ENCODE results near the gene TNFRSF11A. TPM values are rescaled to one million over a fixed set of nuclear protein-coding genes. Genes with fewer than 3 reads are reported as not detected.

The TNFRSF11A gene
- total RNA-seq, 1 experiment from 2014 or later, result 0.62 TPM

DNA sequence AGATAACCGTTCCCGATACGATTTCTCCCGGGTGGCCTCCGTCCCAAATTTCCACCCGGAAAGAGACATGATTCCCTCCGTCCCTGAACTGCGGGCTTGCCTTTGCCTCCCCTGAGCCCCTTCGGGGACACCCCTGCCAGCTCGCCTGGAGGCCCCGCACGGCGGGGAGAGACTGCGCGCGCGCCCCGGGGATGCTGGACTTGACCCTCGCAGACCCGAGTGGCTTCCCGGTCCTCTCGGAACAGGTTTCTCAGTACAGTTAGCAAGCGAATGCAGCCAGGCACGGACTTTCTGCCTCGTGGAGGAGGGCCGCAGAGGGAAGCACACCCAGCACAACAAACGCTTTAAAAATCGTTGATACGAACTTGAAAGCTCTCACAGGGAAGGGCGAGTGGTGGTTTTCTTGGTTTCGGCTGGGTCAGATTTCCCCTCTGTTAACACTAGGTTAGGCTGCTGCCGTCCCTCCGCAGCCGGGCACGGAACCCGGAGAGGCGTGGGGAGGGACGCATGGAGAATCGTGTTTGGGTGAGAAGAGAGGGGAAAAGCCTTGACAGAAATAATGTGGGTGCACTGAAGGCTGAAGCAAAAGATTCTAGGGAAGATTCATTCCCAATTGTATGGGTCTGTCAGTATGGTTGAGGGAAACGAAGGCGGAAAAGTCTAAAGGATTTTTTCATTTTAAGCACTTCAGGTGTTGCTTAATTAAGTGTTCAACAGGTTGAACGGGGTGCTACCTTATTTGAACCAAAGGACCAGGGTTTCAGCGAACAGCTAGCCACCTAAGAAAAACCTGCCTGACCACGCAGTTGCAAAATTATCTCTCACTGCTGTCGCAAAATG lies 916 bp downstream of the TNFRSF11A start:
- DNase-seq (ENCODE audit: low spot score), result no peak

DNA sequence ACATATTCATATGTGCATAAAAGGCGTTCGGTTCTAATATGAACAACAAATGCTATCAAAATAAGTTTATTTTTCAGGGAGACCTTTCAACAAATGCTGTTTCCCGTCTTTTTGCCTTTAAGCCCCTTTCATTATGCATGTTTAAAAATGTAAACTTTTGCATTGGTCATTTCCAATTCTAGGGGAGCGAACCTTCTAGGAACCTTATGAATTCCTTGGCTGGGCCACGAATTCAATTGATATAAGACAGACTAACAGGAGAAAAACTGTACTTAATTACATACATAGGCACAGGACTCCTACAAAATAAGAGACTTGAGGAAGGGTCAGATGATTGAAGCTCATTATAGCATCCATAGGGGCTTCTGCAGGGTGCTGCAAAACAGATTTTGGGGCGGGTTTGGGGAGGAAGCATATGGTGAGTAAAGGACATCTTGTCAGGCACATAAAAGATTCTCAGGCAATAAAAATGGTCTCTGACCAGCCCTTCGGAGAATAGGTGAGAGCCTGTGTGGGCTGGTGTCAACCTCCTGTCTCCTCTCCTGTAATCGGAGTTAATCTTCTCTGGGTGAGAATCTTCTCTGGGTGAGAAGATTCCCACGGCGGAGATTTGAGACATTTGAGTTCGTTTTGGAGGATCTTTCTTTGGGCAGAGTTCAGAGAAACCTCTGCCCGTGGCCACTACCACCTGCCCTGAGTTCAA lies 1.7 kb downstream of the TNFRSF11A start:
- no peak for DNase-seq (ENCODE audit: low spot score)

DNA sequence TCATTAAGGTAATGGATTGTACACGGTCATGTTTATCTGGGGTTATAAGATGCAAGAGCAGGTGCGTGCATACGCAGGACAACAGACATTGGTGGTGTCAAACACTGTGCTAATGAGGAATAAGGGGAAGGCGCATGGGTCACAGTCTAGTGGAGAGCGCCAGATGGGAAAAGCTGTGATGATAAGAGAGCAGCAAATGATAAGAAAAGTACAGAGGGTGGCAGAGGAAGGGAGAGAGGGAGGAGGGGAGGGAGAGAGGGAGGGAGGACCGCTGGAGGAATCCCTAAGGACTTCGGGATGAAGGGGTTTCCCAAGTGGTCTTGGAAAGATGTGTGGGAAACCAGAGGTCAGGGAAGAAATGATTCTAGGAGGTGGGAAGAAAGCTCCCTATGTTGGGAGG lies 2.9 kb downstream of the TNFRSF11A start:
- no peak for DNase-seq (ENCODE audit: low spot score)

DNA sequence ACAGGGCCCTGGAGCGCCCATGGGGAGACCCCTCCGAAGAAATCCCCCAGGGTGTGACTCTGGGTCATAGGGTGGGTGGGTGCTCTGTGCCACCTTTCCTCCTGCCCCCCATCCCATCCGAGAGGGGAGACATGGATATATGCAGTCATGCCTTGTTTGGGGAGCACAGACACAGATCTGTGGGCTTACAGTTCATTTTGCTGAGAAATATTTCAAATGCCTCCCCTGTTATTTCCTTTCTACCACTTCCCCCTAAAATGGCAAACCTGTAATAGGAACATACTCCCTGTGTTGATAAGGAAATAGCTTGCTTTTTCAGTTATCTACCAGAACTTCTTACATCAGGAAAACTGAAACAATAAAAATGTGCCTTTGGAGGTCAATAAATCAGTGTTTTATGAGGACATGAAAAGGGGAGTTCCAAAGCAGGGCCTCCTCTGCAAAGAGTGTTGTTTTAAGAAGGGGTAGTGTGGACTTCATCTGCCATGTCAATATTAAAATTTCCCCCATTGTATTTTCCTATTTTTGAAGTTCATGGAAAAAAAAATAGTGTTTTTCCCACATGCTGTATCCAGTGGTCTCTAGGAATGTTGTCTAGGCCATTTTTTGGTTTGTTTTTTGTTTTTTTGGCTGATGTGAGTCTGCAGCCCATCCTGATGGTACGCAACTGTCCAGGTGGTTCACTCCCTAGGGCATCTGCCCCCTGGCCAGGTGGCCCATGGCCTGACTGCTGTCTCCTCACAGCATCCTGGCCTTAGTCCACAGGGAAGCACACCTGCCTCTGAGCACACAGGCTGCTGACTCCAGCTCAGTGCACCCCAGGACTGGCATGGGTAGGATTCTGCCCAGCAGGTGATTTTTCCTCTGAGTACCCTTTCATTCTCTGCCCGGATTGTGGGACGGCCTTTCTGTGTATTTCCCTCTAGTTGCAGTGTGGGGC lies 3.7 kb downstream of the TNFRSF11A start:
- DNase-seq (ENCODE audit: low spot score), result no peak

DNA sequence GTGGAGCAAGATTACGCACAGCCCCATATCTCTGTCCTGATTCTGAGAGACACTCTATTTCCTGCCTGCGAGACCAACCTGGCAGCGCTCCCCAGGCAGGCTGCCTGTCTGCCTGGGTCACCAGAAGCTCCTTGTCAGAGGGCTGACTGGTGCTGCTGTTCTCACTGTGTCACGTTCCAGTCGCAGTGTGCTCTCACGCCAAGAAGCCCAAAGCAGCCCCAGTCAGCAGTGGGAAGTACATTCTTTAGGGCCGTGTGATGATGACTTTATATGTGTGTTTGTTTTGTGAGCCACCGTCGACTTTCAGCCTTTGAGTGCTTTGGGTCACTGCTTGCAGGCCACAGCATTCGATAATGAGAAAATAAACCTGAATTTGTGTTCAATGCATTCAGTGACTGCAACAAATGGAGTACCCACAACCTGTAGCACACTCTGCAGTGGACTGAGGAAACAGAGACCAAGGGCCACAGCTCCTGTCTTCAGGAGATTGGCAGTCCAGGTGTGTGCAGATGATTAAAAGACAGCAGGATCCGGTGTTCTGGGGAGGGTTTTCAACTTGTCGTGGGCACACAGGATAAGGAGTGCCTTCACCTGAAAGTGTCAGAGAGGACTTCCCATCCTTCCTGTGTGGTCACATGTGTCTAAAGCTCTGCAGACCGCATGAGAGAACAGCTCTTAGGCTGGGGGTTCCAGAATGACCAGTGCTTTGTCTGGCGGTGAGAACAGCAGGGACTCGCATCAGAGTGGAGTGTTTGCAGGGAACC lies 4.8 kb downstream of the TNFRSF11A start:
- DNase-seq (ENCODE audit: low spot score), result peak; percentile 53

DNA sequence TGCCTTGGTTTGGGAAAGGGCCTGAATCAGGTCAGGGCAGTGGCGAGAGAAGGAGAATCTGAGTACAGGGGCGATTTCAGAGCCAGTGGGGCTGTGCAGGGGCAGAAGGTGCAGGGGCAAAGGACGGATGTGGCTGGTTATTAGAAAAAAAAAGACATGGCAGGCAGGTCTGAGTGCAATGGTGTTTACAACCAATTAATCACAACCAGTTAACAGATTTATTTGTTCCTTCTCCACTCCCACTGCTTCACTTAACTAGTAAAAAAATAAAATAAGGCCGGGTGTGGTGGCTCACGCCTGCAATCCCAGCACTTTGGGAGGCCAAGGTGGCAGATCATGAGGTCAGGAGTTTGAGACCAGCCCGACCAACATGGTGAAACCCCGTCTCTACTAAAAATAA lies 5.5 kb downstream of the TNFRSF11A start:
- no peak for DNase-seq (ENCODE audit: low spot score)

DNA sequence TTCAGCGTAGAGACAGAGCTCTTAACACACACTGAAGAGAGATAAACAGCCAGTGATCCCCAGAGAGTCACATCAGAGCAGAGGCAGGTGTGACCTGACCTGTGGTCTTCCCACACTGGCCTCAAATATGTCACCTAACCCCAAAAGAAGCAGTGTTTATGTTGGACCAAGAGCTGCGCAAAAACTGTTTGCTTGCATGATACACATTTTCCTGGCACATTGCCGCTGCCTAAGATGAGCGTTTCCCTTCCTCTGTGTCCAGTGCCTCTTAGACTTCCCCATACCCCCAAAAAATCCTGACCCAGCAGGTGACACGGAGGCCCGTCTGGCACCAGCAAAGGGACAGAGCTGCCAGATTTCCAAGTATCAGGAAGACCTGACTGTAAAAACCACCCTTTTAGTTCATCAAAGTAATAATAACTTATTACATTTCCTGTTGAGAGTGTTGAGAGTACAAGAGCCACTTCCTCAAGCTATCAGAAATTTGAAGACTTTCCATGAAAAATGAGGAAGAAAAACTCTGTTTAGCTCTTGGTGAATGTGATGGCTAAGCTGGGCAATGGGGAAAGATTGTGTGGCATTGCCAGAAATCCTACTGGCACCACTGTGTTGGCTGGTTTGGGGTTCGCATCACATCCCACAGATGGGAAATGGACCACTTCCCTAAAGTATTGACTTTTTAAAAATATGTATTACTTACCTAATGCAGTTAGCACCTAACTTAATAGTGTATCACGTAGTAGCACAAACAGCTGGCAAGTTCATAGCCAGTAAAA lies 6.7 kb downstream of the TNFRSF11A start:
- no peak for DNase-seq (ENCODE audit: low spot score)

DNA sequence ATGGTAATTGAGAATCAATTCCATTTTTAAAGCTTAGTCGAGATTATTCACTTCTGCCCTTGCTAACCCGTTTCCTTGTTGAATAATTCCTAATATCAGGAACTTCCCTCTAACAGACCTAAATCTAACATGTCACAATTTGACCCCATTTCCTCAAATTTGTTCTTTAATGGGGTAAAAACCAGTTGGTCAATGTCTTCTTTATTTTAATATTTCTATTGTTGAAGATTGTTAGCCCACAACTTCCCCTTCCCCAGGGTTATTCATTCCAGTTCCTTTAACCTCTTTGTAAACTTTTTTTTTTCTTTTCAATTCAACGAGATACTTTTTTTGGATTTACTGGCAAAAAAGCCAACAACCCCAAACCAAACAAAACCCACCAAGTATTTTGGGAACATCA lies 7.3 kb downstream of the TNFRSF11A start:
- DNase-seq (ENCODE audit: low spot score), result no peak

DNA sequence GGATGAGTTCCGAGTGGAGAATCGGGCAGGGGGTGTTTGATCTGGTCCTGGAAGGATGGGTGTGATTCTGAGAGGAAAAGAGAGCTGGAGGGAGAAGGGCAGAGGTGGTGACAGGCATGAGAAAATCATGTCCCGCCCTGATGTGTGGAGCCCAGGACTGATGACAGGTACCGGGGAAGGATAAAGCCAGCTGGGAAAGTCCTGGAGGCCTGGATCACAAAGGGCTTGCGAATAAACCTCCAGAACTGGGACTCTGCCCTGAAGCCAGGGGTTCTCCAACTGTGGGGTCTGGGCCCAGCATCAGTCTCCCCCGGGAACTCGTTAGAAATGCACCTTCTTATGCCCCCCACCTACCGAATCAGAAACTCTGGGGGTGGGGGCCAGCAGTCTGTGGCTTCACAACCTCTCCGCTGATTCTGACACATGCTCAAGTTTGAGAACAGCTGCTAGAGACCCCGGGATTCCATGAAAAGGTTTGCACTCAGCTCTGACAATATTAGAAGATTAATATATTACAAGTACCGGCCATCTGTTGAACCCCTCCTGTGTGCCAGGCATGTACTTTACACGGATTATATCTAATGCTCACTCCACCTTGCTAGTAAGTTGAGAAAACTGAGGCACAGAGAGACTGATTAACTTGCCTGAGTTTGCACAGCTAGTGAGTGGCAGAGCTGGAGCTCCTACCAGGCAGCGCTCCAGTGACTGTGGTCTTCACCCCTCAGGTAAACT lies 8.0 kb downstream of the TNFRSF11A start:
- no peak for DNase-seq (ENCODE audit: low spot score)

DNA sequence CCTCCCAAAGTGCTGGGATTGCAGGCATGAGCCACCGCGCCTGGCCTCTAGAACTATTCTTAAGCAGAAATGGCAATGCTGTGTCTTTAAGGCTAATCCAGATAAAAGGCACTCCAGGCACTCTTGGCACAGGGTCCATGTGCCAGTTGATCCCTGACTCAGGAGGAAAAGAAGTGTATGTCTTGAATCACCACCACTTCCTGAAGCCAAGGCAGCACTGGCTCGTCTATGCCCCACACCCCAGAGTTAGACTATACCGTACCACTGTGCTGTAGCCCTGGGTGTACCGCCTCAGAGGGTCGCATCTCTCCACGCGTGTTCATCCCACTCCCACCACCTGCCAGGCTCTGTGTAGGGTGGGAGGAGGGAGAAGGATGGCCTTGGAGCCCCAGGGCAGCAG lies 9.0 kb downstream of the TNFRSF11A start:
- DNase-seq (ENCODE audit: low spot score), result peak; percentile 75

DNA sequence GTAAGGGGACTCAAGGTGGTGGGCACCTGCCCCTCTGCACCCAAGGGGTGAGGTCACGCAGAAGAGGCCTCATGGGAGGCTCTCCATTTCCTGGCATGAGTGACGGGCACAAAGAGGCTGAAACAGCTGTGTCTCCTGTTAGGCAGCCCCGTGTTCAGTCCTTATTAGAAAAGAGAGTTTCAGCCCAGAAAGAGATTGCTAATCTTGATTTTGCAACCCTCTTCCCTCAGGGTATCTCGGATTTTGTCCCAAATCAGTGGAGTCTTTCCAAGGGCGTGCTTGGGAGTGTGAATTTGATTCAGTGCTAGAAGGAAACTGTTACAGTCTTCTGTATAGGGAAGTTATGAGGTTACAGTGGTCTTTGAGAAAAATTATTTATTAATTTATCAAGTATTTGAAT lies 10.4 kb downstream of the TNFRSF11A start:
- no peak for DNase-seq (ENCODE audit: low spot score)

DNA sequence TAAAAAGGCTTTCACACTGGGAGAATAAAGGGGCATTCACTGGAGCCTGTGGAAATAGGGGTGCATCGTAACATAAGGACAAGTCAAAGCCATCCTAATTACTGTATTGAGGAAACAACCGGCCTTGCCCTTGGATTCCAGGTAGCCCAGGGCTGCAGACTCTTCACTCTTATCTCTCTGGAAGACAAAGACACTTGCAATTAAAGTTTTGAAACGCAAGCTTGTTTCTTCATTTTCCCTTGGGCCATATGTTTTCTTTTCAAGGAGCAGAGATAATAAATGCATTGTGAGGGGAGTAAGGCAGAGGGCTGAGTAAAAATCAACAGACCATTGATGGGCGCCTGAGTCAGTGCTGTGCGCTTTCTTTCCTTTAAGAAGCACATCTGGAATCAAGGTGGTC lies 11.5 kb downstream of the TNFRSF11A start:
- DNase-seq (ENCODE audit: low spot score), result no peak

DNA sequence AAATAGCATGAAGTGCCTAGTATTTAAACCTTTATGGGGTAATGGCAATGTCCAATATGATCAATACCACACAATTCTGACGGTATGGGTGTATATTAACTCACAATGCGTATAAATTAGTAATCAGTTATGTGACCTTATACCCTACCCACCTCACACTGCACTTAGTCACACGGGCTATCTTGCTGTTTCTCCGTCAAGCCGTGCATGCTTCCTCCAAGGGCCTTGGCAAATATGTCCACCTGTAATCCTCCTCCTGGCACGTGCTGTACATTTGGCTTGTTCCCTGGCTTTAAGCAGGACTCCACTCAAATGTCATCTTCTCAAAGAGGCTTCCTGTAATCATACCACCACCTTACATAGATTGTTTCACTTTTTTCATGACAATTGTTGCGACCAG lies 12.2 kb downstream of the TNFRSF11A start:
- no peak for DNase-seq (ENCODE audit: low spot score)

DNA sequence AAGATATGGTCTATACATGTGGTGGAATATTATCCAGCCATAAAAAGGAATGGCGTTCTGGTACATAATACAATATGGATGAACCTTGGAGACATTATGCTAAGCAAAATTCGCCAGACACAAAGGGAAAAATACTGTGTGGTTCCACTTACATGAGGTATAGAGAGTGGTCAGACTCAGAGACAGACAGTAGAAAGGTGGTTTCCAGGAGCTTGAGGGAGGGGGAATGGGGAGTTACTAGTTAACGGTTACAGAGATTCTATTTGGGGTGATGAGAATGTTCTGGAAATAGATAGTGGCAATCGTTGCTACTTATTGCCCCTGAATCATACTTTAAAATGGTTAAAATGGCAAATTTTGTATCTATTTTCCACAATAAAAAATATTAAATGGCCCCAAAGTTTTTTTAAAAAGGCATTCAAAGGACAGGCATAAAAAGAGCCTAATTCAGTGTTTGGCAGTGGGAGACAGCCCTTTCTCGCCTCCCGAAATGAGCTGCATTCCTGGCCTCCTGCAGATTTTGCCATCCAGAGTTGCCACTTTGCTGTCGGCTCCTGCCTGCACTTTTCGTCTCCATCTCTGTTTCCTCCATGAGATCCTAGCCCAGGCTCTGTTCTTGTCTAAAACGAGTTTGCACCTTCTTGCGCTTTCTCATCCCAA lies 13.5 kb downstream of the TNFRSF11A start:
- no peak for DNase-seq (ENCODE audit: low spot score)

DNA sequence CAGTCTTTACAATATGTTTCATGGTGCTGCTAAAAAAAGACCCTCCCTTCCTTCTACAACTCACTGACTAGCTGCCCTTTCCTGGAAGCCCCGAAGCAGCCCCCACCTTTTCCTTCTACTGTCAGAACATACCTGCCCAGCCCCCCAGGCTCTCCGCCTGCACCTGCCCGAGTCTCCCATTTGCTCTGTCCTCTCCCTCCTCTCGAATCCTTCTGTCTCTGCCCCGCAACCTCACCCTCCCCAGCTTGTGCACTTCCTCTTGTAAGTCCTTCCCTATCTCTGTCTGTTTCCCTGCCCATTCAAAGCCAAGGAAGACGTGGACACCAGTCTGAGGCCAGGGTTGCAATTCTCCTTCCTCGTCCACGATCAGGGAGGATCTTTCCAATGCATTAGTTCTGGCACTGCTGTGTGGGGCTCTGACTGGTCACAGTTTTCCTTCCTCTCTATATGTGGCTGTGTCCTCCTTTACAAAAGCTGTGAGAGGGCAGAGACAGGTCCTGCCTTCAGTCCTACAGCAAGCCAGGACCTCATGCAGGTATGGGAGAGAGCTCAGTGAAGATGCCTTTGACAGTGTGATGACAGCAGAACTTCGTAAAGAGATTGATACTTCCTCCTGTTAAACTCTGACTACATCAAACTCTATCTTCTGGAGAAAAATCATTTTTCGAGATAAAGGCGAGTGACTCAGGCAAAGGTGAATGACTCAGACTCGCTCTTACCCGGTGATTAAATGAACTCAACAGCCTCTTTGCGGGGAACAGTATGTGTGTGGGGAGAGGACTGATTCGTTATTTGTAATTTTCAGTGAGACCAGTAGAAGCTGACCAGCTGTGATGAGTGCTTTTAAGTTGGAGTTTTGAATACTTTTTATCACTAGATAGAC lies 14.2 kb downstream of the TNFRSF11A start:
- peak; percentile 76 for DNase-seq (ENCODE audit: low spot score)

DNA sequence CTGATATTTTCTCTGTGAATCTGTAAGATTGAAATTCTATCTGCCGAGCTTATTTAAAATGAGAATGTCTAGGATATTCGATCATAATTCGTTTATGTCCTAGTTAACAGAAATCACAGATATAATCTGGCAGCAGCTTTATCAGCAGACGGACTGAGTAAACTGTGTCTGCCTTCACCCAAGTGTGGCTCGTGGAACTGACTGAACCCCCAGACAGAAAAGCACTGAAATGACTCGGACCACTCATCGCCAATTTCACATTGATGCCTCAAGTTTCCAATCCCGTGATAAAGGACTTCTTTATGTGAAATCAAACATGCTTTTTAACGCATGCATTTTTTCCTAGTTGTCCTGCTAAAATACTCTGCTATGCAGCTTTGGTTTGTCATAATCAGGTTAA lies 15.9 kb downstream of the TNFRSF11A start:
- DNase-seq (ENCODE audit: low spot score), result no peak

DNA sequence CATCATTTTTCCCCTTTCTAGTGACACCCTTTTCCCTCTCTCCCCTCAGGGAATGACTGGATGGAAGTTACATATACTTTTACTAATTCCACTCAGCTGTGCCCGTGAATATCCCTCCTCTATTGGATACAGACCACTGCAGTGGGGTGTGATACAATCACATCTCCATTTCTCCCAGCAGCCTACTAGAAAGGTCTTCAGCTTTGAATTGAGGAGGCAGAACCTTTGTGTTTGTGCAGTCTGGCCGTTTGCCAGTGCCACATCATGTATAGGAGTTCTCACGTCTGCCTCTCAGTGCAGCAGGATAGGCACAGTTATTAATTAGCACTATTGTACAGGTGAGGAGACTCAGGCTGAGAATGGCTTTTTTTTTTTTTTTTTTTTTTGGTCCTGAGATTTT lies 16.4 kb downstream of the TNFRSF11A start:
- no peak for DNase-seq (ENCODE audit: low spot score)

DNA sequence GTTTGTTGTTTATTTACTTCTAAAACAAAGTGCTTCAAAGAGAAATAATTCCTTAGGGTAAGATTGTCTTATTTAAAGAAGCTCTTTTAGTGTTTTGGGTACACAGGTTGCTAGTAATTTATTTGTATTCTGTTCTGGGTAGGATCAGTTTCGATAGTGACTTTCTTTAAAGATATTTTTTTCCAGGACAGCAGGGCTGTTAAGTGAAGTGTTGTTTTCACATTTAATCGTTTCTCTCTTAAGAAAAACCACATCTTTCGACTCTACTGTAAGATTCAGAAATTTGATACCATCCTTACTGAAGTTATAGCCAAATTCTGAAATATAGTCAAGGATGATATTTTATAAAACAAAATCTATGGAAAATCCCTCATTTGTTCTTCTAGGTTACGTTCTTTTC lies 17.8 kb downstream of the TNFRSF11A start:
- DNase-seq (ENCODE audit: low spot score), result no peak

Data from A172 (cell line).